HepG2 (cell line): Measurements from ENCODE around the gene CDNF. TPM values are rescaled to one million over a fixed set of nuclear protein-coding genes. Genes with fewer than 3 reads are reported as not detected.

Experiments used
- ATAC-seq: fragments of 200-7000 bp; cut with Tn5 transposase; 3 replicates; pipeline ENCODE4 v1.9.1; 2020; ENCODE audit warnings: mild to moderate bottlenecking, moderate library complexity
- BruUV-seq: library from RNA; stranded (reverse); fragments of 400-500 nt; replicated peaks from 2 replicates; lab custom pipeline; 2021; lab: Mats Ljungman, UMichigan
- CTCF ChIA-PET: fragments of 300-600 bp; formaldehyde crosslinking; extraction: SDS; loops from one replicate; lab custom pipeline; 2021; ENCODE audit warnings: low total read pairs, inconsistent platforms, low intra/inter-chr PET ratio; lab: Yijun Ruan, JAX
- POLR2A ChIA-PET: fragments of 350-600 bp; sonication (Branson Sonifier 250); formaldehyde crosslinking; loops from one replicate; lab custom pipeline; 2020; ENCODE audit warnings: antibody characterized with exemption, inconsistent platforms; lab: Yijun Ruan, JAX
- DNase-seq: peaks from one replicate; pipeline ENCODE4 v3.0.0-alpha.2; 2015; ENCODE audit warnings: low spot score
- FAIRE-seq: peaks from 3 replicates; lab custom pipeline; 2011; peaks lifted over from hg19 to GRCh38; lab: Jason Lieb, UNC
- H2AFZ ChIP-seq: one replicate; pipeline ENCODE4 v1.6.1; 2011; ENCODE audit warnings: low read length, inconsistent platforms
- H3K27ac ChIP-seq: fragments of 300-600 bp; 3 replicates; pipeline ENCODE4 v1.8.0; 2011; ENCODE audit warnings: mixed run types, mild to moderate bottlenecking, mixed read lengths, low read length, inconsistent platforms; ENCODE audit not compliant: insufficient read depth; ENCODE audit errors: extremely low read length
- H3K27me3 ChIP-seq, 2 experiments: fragments of 200-600 bp in 1 of 2; 2 replicates in 1 of 2; 3 replicates in 1 of 2; pipeline versions ENCODE4 v1.6.0 to v1.8.0; 2011; ENCODE audit warnings: low read length in 2 of 2, mild to moderate bottlenecking in 2 of 2, moderate library complexity in 2 of 2, inconsistent platforms in 1 of 2; ENCODE audit not compliant: insufficient read depth in 2 of 2, control insufficient read depth in 1 of 2
- H3K36me3 ChIP-seq, 2 experiments: fragments of 200-600 bp in 1 of 2; replicated peaks in 1 of 2; 2 replicates in 1 of 2; 3 replicates in 1 of 2; pipeline versions ENCODE4 v1.5.1 to v1.8.0; 2011; ENCODE audit warnings: low read length in 2 of 2, inconsistent platforms in 1 of 2; ENCODE audit not compliant: insufficient read depth in 2 of 2, control insufficient read depth in 1 of 2
- H3K4me1 ChIP-seq: 2 replicates; pipeline ENCODE4 v1.5.1; 2012; ENCODE audit warnings: low read length, inconsistent platforms; ENCODE audit not compliant: insufficient read depth
- H3K4me2 ChIP-seq: 2 replicates; pipeline ENCODE4 v1.6.0; 2011; ENCODE audit warnings: low read depth, low read length, inconsistent platforms
- H3K4me3 ChIP-seq, 3 experiments: fragments of 200-600 bp in 1 of 3; sonication (generic), shearing (Covaris generic) in 1 of 3; replicated peaks in 1 of 3; 2 replicates each; pipeline ENCODE4 v1.5.1; 2011 to 2016; ENCODE audit warnings: low read length in 3 of 3, inconsistent platforms in 2 of 3, low read depth in 2 of 3, mild to moderate bottlenecking in 2 of 3, control low read depth in 1 of 3, mixed read lengths in 1 of 3; ENCODE audit not compliant: insufficient read depth in 1 of 3
- H3K79me2 ChIP-seq: one replicate; pipeline ENCODE4 v1.6.1; 2011; ENCODE audit warnings: low read length, inconsistent platforms; ENCODE audit not compliant: insufficient read depth
- H3K9ac ChIP-seq: 2 replicates; pipeline ENCODE4 v1.6.0; 2011; ENCODE audit warnings: mild to moderate bottlenecking, low read depth, low read length, inconsistent platforms; ENCODE audit not compliant: insufficient read depth
- H3K9me3 ChIP-seq: 2 replicates; pipeline ENCODE4 v1.5.1; 2012; ENCODE audit warnings: mild to moderate bottlenecking, low read length
- H4K20me1 ChIP-seq: 2 replicates; pipeline ENCODE4 v1.6.0; 2011; ENCODE audit warnings: inconsistent platforms, mild to moderate bottlenecking, low read length, moderate library complexity; ENCODE audit not compliant: insufficient read depth
- CERS6 ChIP-seq: sonication (generic); formaldehyde crosslinking; IDR thresholded peaks from 2 replicates; pipeline ENCODE4 v1.5.0; 2020; ENCODE audit warnings: missing genetic modification reagents
- ESRRA ChIP-seq: sonication (generic); formaldehyde crosslinking; IDR thresholded peaks from 2 replicates; pipeline ENCODE4 v1.5.1; 2020; ENCODE audit warnings: mild to moderate bottlenecking, low read depth, missing genetic modification reagents
- FOXA1 ChIP-seq, 2 experiments: fragments of 450-650 bp in 1 of 2; sonication (generic) in 1 of 2; formaldehyde crosslinking in 1 of 2; IDR thresholded peaks; 2 replicates each; pipeline versions ENCODE4 v1.4.0 to v1.6.1; 2016 to 2020; ENCODE audit warnings: missing genetic modification reagents in 1 of 2
- FOXC1 ChIP-seq: sonication (generic); formaldehyde crosslinking; IDR thresholded peaks from 2 replicates; pipeline ENCODE4 v1.8.0; 2022; ENCODE audit warnings: mild to moderate bottlenecking, missing genetic modification reagents, borderline replicate concordance
- KAT7 ChIP-seq: IDR thresholded peaks from 2 replicates; pipeline ENCODE4 v1.6.1; 2018; ENCODE audit warnings: borderline replicate concordance, missing compliant biosample characterization
- ZFP62 ChIP-seq: sonication (generic); formaldehyde crosslinking; IDR thresholded peaks from 2 replicates; pipeline ENCODE4 v1.4.0; 2020; ENCODE audit warnings: missing genetic modification reagents
- ZNF280D ChIP-seq: sonication (generic); formaldehyde crosslinking; IDR thresholded peaks from 2 replicates; pipeline ENCODE4 v1.5.1; 2020; ENCODE audit warnings: mild to moderate bottlenecking, missing genetic modification reagents
- ZNF75D ChIP-seq: sonication (generic); formaldehyde crosslinking; IDR thresholded peaks from 2 replicates; pipeline ENCODE4 v1.8.1; 2023; ENCODE audit warnings: missing genetic modification reagents, mild to moderate bottlenecking, borderline replicate concordance
- ZNF780A ChIP-seq: sonication (generic); formaldehyde crosslinking; IDR thresholded peaks from 2 replicates; pipeline ENCODE4 v1.8.0; 2022; ENCODE audit warnings: mild to moderate bottlenecking, missing genetic modification reagents, moderate library complexity
- WGBS: methylation state at CpG from one replicate; pipeline ENCODE4 v1.1.6; 2017; ENCODE audit warnings: low lambda C conversion rate; 5-methylcytosine and 5-hydroxymethylcytosine counted together
- in situ Hi-C: cut with HindIII; loops from 2 replicates; pipeline ENCODE4 v1.10.0; 2017; ENCODE audit warnings: low pct_unique_long_range_greater_than_20kb; ENCODE audit not compliant: extremely low pct_ligation_motif_present
- intact Hi-C: fragments of 100-400 bp; cut with micrococcal nuclease; formaldehyde crosslinking; loops from one replicate; pipeline ENCODE4 v1.10.0; 2022; ENCODE audit not compliant: unreplicated experiment
- polyA plus RNA-seq, 8 experiments: library from polyadenylated mRNA; depleted of rRNA in 3 of 8; stranded (reverse) in 7 of 8; unstranded in 1 of 8; fragments of >200 nt; fragmentation: Illumina TruSeq in 4 of 8; extraction: Trizol in 4 of 8; gene quantifications; 2 replicates each; pipeline versions ENCODE4 v1.2.1 to v1.2.3, GENCODE V29; 2011 to 2016; ENCODE audit warnings: low read depth in 4 of 8, missing spikeins in 1 of 8, mixed read lengths in 1 of 8; ENCODE audit not compliant: insufficient read depth in 1 of 8
- total RNA-seq, 5 experiments: library from RNA; depleted of rRNA; stranded (reverse); fragments of >200 nt; fragmentation: Illumina TruSeq; extraction: Trizol; gene quantifications; 2 replicates each; pipeline ENCODE4 v1.2.3, GENCODE V29; 2016; ENCODE audit warnings: low read depth in 1 of 5

Gene CDNF
- total and polyA plus RNA-seq, 2 of the 13 experiments (the other 11 are each of a cell fraction or from before 2014, with no cell fraction given), result 0.29 to 0.33 TPM

- 1% methylated on average over 5 of the region's 5 CpGs for WGBS
- in situ Hi-C loops (no loop called here), intact Hi-C loops (loop anchor here (2.0 to 10.0 kb wide), 2 partner anchors 25 to 75 kb away; partner anchors contain the start of genes DCLRE1C and MEIG1)
- Histone ChIP-seq H3K4me2 (peak overlapping the region; percentile 77), H3K79me2 (peaks cover 71% of the 10 kb centered on the region), H3K9me3 (no peaks in the 10 kb centered on the region), H3K9ac (peak overlapping the region; percentile 88), H3K4me1 (peaks cover 38% of the 10 kb centered on the region), H3K4me3 (peak overlapping the region; percentile 76 to 98 (median 91)), H3K27ac (peak overlapping the region; percentile 65), H2AFZ (no peak overlapping the region), H3K36me3 (peaks cover 0 to 12% of the 10 kb centered on the region in 2 experiments; a peak in 2 of 5 replicates), H4K20me1 (no peaks in the 10 kb centered on the region), H3K27me3 (no peaks in the 10 kb centered on the region; a peak in 1 of 5 replicates)
- TF ChIP-seq CERS6 (CRISPR knock-in tag) (no peak), KAT7 (CRISPR knock-in tag) (0 out of 2 replicates have a peak, but pooled peaks have one; percentile 0)
- ChIA-PET POLR2A (interaction anchor here (0.7 to 3.0 kb wide), 4 partner anchors 37 to 80 kb away, joined by 3 to 54 read pairs (median 12); partner anchors contain the start of genes CDNF, DCLRE1C, HSPA14 and MEIG1), CTCF (no interaction called here)
- FAIRE-seq, result no peak
- DNase-seq, result no peak
- BruUV-seq, result no TSS peak
- no peak for ATAC-seq
Observed at GRCh38 chr10:14879928-14880193, 42.0 kb upstream of the CDNF start.

GRCh38 chr10:14879124-14879927 is 41.5 kb upstream of the CDNF start:
- CTCF ChIA-PET, result no interaction called here
- TF ChIP-seq ZFP62, result no peak
- no peak for TF ChIP-seq ESRRA
- TF ChIP-seq FOXC1 (CRISPR knock-in tag), result peak; percentile 39; the same call in 1 of the 2 replicates
- 0 out of 2 replicates have a peak, but pooled peaks have one; percentile 37 for TF ChIP-seq ZNF780A (CRISPR knock-in tag)
- peak; percentile 19; the same call in 1 of the 2 replicates for TF ChIP-seq ZNF280D
- TF ChIP-seq FOXA1 (IDR thresholded peaks at IDR 0.05), result no peak
- TF ChIP-seq FOXA1 (CRISPR knock-in tag; IDR thresholded peaks at IDR 0.05), result no peak
- no peak for TF ChIP-seq ZNF75D (CRISPR knock-in tag)

More at GRCh38 chr10:14879124-14879927, 41.5 kb upstream of the CDNF start:
- Histone ChIP-seq H4K20me1 (no peaks in the 10 kb centered on the region), H3K9me3 (no peaks in the 10 kb centered on the region), H3K27ac (peak overlapping the region; percentile 65), H3K36me3 (peaks cover 0 to 7% of the 10 kb centered on the region in 2 experiments; a peak in 1 of 5 replicates), H2AFZ (no peak overlapping the region), H3K9ac (peak overlapping the region; percentile 88), H3K27me3 (no peaks in the 10 kb centered on the region; a peak in 1 of 5 replicates), H3K4me2 (peak overlapping the region; percentile 77), H3K79me2 (peaks cover 65% of the 10 kb centered on the region), H3K4me3 (peak overlapping the region; percentile 76 to 98 (median 91)), H3K4me1 (peaks cover 38% of the 10 kb centered on the region)
- peak; percentile 9 for DNase-seq
- peak; percentile 2; the same call in 2 of the 3 replicates for ATAC-seq
- TSS peak; percentile 62 for BruUV-seq
- no peak for FAIRE-seq
- intact Hi-C loops (loop anchor here (2.0 to 10.0 kb wide), 2 partner anchors 25 to 75 kb away; partner anchors contain the start of genes DCLRE1C and MEIG1), in situ Hi-C loops (no loop called here)
- WGBS, result 2% methylated on average over 24 of the region's 60 CpGs
- POLR2A ChIA-PET, result interaction anchor here (0.6 to 3.0 kb wide), 9 partner anchors 11 to 330 kb away, joined by 3 to 54 read pairs (median 4); partner anchors contain the start of genes CDNF, DCLRE1C, HSPA14 and MEIG1
